SK-N-SH (cell line): ENCODE results near the gene MAPRE2.

Experiments
- RAD21 ChIP-seq: IDR thresholded peaks from 2 replicates; pipeline ENCODE4 v1.6.1; 2012; ENCODE audit warnings: mild to moderate bottlenecking, low read length
- RFX5 ChIP-seq: IDR thresholded peaks from 2 replicates; pipeline ENCODE4 v1.6.1; 2012; ENCODE audit warnings: mild to moderate bottlenecking, improper control_type of control experiment, low read length
- TF ChIP-seq, protein P1 (sequence below): fragments of 200-600 bp; sonication (generic); IDR thresholded peaks from 2 replicates; pipeline ENCODE4 v1.6.1; 2017; ENCODE audit warnings: antibody characterized with exemption, mild to moderate bottlenecking, moderate library complexity

DNA sequence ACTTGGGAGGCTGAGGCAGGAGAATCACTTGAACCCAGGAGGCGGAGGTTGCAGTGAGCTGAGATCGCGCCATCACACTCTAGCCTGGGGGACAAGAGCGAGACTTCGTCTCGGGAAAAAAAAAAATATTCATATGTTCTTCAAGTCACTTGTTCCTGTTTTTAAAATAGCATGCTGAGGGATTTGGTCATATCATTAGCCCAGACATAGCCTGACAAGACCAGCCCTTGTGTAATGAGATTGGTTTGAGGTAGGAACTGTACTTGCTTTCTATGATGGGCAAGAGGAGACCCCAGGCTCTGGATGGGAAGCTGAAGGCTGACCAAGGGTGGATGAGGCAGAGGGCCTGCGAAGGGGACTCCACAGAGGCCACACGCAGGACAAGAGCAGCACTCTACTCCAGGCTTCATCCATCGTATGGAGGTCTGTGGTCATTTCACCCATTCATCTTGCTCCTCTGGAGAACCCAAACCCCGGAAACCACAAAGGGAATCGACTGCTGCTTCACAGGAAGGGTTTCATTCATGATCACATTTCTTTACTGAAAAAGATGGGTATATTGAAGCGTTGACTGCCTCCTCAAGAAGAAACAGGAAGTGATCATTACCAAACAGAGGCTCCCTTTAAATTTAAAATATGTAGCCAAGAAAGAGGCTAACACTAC lies 112.5 kb downstream of the MAPRE2 start:
- no peak for TF ChIP-seq RAD21
- TF ChIP-seq, protein P1, sequence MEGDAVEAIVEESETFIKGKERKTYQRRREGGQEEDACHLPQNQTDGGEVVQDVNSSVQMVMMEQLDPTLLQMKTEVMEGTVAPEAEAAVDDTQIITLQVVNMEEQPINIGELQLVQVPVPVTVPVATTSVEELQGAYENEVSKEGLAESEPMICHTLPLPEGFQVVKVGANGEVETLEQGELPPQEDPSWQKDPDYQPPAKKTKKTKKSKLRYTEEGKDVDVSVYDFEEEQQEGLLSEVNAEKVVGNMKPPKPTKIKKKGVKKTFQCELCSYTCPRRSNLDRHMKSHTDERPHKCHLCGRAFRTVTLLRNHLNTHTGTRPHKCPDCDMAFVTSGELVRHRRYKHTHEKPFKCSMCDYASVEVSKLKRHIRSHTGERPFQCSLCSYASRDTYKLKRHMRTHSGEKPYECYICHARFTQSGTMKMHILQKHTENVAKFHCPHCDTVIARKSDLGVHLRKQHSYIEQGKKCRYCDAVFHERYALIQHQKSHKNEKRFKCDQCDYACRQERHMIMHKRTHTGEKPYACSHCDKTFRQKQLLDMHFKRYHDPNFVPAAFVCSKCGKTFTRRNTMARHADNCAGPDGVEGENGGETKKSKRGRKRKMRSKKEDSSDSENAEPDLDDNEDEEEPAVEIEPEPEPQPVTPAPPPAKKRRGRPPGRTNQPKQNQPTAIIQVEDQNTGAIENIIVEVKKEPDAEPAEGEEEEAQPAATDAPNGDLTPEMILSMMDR: no peak
- no peak for TF ChIP-seq RFX5
